Left renal cortex interstitium (tissue), 4 donors: ENCODE data around the gene NAA35. TPM values are rescaled to one million over a fixed set of nuclear protein-coding genes. Genes with fewer than 3 reads are reported as not detected.
A peak's percentile ranks its signal among the peaks of the same experiment; 100 is the strongest.
"Not testable (repeated sequence)": the region's sequence is repeated elsewhere in the genome, so short reads cannot be mapped to it uniquely, and the experiment has no call there.

ENCODE experiments used
- DNase-seq, 4 donors: peaks; one replicate each; pipeline ENCODE4 v3.0.0-alpha.2; 2013; ENCODE audit warnings: low read depth in 4 of 4, low spot score in 2 of 4, missing footprints in 1 of 4
- polyA plus RNA-seq, 4 donors: library from polyadenylated mRNA; unstranded; fragments of 120-200 nt; gene quantifications; one replicate each; pipeline ENCODE4 v1.2.1, GENCODE V29; 2013; ENCODE audit not compliant: insufficient read length in 4 of 4

NAA35 gene
- polyA plus RNA-seq, 4 donors = 32.1 to 36.7 (median 34.6) TPM

- DNase-seq = no peak
Observed at GRCh38 chr9:85943757-85944430, 2.9 kb downstream of the NAA35 start.

GRCh38 chr9:85944672-85945071, 3.7 kb downstream of the NAA35 start:
- no peak for DNase-seq

- peak in 1 of 4 donors; percentile 3 for DNase-seq
Observed at GRCh38 chr9:85949586-85950335, 8.8 kb downstream of the NAA35 start.

GRCh38 chr9:85959955-85960354, 19.0 kb downstream of the NAA35 start:
- no peak for DNase-seq

GRCh38 chr9:85960688-85961093, 19.7 kb downstream of the NAA35 start:
- DNase-seq = peak in 1 of 4 donors; percentile 20

GRCh38 chr9:85964526-85964925, 23.6 kb downstream of the NAA35 start:
- DNase-seq = no peak

GRCh38 chr9:85964949-85965348, 24.0 kb downstream of the NAA35 start:
- DNase-seq = no peak

- no peak for DNase-seq
Observed at GRCh38 chr9:85969727-85970126, 28.8 kb downstream of the NAA35 start.

- no peak for DNase-seq
Observed at GRCh38 chr9:85971731-85972130, 30.8 kb downstream of the NAA35 start.

GRCh38 chr9:85973238-85973637, 32.3 kb downstream of the NAA35 start:
- no peak for DNase-seq

- not testable (repeated sequence) for DNase-seq
Observed at GRCh38 chr9:85974055-85974547, 33.2 kb downstream of the NAA35 start.

- no peak for DNase-seq
Observed at GRCh38 chr9:85978496-85978895, 37.5 kb downstream of the NAA35 start.

GRCh38 chr9:85981369-85981768, 40.4 kb downstream of the NAA35 start:
- no peak for DNase-seq

GRCh38 chr9:85984457-85984856, 43.5 kb downstream of the NAA35 start:
- DNase-seq = no peak

- DNase-seq = no peak
Observed at GRCh38 chr9:85987236-85987635, 46.3 kb downstream of the NAA35 start.

GRCh38 chr9:85994191-85994590, 53.2 kb downstream of the NAA35 start:
- DNase-seq = no peak

GRCh38 chr9:85995097-85995496, 54.2 kb downstream of the NAA35 start:
- no peak for DNase-seq

GRCh38 chr9:85995599-85995998, 54.7 kb downstream of the NAA35 start:
- no peak for DNase-seq

GRCh38 chr9:86005253-86005775, 64.4 kb downstream of the NAA35 start:
- no peak for DNase-seq

- DNase-seq = no peak
Observed at GRCh38 chr9:86009133-86009532, 68.2 kb downstream of the NAA35 start.

GRCh38 chr9:86020731-86021130, 79.8 kb downstream of the NAA35 start:
- no peak for DNase-seq

GRCh38 chr9:86021166-86021565, 80.2 kb downstream of the NAA35 start:
- no peak for DNase-seq
